ENCODE measurements around the gene ARHGEF10L.

ARHGEF10L gene

DNA sequence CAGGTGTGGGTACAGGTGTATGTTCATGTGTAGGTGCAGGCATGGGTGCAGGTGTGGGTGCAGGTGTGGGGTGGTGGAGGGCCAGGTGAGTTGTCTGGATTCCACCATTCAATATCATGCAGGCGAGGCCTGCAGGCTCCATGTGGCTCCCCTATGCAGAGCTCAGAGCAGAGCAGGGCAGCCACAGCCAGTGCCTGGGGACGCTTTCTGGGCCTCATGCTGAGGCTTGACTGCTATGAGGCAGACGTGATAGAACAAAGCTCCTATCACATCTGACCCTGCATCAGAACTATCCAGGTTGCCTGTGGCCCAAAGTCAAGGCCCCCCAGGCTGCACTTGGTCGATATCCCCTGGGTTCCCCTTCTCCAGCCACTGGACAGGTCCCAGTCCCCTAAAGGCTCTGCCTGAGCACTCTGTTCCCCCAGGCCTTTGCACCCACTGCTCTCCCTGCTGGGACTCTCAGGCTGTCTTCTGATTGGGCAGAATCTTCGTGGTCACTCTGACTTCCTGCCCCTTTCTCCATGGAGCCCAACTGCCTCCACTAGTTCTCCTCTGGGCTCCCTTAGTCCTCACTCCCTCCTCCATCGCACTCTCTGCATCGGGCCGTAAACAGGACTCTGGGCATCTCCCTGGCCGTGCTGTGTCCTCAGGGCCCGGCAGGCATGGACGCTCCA, 137.0 kb downstream of the ARHGEF10L start:
- DNase-seq (ENCODE audit: low read depth): no peak

DNA sequence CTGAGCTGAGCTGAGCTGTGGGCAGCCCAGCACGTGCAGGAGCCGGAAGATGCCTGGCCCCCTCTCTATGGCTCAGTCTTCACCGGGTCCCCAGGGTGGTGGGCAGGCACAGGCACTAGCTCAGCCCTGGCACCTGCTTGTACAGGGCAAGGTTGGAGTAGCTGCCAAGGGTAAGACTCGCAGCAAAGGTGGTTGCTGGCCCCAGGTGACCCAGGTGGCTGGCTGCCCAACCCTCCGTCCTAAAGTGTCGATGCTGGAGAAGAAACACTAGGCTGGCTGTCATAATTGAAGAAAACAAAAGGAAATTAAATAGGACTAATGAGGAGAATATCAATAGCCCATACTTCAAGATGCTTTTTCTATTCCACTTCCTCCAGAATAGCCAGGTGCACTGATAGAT, 138.5 kb downstream of the ARHGEF10L start:
- no peak for DNase-seq (ENCODE audit: low read depth)

DNA sequence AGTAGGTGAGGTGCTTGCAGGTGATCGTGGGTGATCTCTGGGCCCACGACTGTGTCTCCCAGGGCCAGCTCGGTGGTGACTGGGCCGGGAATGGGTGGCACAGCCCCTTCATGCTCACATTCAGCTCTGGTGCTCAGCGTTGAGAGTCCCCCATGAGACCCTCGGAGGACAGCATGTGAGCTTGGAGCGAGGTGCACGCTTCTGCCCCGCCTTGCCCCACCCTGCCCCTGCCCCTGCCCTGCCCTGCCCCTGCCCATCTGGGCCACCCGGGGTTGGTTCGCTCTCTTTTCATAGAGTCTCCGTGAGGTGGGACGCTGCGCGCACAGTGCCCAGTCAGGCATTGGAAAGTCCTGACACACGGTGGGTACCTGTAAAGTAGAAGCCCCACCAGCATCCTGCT, 140.4 kb downstream of the ARHGEF10L start:
- DNase-seq (ENCODE audit: low read depth): no peak

- DNase-seq (ENCODE audit: low read depth): no peak
These were observed 140.8 kb downstream of the ARHGEF10L start for GRCh38 chr1:17680308-17680707.

DNA sequence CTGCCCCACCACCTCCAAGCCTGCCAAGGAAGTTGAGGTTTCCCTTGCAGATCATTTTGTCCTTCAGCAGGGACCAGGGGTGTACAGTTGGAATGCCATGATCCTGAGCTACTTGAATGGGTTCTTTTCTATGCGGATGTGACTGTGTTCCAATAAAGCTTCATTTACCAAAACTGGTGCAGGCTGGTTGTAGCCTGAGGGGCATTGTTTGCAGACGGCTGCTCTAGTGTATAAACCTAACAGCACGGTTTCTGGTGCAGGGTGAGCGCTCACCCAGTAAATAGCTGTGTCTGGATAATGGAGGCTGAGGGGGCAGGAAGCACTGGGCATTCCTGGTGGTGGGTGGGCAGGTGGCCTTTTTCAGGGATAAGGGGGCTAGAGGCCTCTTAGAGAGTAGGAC, 142.9 kb downstream of the ARHGEF10L start:
- no peak for DNase-seq (ENCODE audit: low read depth)

DNA sequence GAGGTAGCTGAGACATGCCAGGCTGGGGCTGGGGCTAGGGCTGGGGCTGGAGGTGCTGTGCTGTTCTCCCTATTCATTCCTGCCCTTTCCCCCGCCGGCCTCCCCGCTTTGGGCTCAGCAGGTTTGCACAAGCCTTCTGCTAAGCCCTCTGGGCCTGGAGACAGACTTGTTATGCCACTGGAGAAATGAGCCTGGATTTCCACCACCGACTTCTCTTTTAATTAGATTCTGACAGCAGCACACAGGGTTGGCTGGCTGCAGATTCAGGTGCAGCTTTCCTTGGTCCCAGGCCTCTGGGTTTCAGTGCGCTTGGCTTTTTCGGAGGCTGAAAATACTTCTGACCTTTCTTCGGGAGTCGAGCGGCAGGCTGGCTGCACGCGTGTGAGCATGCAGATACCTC, 144.1 kb downstream of the ARHGEF10L start:
- DNase-seq (ENCODE audit: low read depth): no peak

DNA sequence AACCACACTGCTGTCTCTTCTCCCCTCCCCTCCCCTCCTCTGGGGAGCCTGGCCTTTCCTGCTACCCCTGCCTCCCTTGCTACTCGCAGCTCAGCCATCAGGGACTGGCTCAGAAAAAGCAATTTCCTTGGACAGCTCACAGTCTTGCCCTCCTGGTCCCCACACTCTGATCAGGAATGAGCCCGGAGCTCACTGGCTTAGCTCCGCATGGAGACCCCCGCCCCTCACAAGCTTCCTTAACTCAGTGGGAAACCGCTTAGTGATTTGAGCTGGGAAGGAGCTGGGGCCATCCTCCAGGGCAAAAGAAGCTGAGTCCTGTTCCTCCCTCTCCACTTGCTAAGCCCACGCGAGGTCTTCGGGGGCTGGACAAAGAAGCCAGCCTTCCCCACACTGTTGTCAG, 145.3 kb downstream of the ARHGEF10L start:
- no peak for DNase-seq (ENCODE audit: low read depth)

DNA sequence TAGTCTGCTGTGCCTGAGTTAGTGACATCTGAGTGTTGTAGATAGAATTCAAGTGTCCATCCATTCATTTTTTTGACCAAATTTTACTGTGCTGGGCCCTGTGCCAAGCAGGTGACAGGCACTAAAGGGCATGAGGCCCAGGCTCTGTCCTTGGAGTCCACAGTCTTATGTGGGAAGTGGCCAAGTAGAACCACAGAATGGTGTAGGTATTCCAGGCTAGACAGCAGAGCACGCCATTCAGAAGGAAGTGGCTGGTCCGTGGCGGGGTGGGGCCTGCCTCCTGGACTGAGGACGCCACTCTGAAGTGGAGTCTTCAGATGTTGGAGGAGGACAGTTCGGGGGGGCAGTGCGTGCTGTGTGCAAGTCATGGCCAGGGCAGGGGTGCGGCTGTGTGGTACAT, 146.8 kb downstream of the ARHGEF10L start:
- DNase-seq (ENCODE audit: low read depth): no peak

DNA sequence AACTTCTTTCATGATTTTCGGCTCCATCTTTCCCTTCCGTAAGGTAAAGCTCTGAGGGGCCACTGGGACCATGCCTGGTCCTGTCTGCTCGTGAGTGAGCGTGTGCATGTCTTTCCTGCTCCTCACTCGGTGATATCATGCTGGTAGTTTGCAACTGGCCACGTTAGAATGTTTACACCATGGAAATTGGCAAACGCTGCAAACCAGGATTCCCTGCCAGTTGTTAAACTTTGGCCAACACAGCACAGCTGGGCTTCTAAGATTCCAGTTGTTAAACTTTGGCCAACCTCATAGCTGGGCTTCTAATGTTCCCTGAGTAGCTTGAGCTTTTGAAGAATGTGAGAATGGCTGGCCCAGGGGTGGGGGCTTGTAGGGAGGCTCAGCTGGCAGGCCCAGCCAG, 147.6 kb downstream of the ARHGEF10L start:
- no peak for DNase-seq (ENCODE audit: low read depth)

GRCh38 chr1:17688217-17688810, 148.8 kb downstream of the ARHGEF10L start:
- DNase-seq (ENCODE audit: low read depth): no peak

GRCh38 chr1:17689011-17689410, 149.5 kb downstream of the ARHGEF10L start:
- DNase-seq (ENCODE audit: low read depth): no peak

DNA sequence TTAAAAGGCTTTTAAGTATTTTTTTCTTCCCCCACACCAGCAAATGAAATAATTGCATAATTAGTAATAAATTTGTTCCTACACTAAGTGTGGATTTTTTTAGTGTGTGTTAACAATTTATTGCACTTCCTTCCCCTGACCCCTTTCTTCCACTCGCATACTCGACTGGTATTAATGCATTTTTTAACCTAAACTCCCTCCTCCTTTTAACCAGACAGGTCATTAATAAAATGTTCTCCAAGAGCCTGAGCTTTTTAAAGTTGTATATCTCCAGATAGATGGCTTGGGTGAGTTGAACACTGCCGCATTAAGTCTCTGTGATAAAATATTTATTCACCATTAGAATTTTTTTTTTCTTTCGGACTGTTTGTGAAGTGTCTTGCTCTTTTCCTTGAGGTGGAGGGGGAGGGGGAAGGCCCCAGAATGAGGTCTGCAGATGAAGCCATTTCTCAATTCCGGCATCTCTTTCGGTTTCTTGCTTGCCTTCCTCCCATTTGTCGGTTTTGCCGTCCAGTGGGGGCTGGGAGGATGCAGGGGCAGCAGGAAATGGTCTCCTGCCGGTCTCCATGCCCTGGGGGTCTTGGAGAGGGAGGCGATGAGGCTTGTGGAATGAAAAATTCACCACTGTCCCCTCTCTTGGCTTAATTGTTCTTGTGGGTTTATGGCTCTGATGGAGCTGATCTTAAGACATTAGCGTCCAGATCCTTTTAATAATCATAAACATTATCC, 151.6 kb downstream of the ARHGEF10L start:
- DNase-seq (ENCODE audit: low read depth): no peak

DNA sequence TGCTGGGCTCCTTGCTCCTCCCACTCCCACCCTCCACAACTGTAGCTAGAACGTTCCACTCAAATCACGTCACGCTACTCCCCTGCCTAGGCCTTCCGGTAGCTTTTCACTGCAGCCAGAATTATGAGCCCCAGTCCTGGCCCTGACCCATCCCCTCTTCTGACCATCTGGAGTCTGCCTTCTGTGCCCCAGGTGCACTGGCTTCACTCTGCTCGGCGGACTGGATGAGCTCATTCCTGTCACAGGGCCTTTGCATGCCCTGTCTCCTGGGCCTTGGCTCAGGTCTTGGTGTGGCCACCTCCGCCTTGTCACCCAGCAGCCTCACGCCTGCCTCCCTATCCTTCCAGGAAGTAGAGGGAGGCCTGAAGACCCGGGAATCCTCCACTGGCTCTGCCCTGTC, 153.1 kb downstream of the ARHGEF10L start:
- DNase-seq (ENCODE audit: low read depth): no peak

DNA sequence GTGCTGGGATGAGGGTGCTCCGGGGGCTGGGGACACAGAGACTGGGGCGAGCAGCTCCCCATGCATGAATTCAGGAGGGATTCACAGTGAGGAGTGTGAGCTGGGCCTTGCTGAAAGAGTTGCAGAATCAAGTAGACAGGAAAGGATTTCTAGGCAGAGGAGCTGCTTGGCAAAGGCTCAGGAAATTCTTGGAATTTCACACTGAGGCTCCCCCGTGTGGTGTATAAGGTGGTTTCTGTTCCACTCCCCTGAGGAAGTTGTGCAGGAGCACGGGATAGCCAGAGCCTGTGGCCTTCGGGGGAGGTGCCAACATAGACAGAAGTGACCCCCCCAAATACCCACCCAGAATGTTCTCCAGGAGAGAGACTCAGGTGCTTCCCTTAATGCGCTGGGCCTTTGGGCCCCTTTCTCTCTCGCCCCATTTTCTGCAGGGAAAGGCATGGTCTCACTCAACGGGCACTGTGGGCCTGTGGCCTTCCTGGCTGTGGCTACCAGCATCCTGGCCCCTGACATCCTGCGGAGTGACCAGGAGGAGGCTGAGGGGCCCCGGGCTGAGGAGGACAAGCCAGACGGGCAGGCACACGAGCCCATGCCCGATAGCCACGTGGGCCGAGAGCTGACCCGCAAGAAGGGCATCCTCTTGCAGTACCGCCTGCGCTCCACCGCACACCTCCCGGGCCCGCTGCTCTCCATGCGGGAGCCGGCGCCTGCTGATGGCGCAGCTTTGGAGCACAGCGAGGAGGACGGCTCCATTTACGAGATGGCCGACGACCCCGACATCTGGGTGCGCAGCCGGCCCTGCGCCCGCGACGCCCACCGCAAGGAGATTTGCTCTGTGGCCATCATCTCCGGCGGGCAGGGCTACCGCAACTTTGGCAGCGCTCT, 157.2 kb downstream of the ARHGEF10L start:
- DNase-seq (ENCODE audit: low read depth): no peak

DNA sequence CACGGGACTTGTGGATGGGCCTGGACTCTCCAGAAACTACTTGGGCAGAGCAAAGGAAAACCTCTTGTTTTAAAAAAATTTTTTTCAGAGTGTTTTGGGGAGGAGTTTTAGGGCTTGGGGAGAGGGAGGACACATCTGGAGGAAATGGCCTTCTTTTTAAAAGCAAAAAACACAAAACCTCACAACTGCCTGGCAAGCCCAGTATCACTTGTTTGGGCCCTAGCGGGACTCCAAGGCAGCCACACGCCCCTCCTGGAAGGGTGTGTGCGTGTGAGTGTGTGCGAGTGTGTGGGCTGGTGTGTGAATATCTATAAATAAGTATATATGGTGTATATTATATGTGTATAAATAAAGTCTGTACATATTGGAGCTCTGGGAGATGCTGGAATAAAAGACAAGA, 158.0 kb downstream of the ARHGEF10L start:
- no peak for DNase-seq (ENCODE audit: low read depth)

GRCh38 chr1:17699581-17699980, 160.1 kb downstream of the ARHGEF10L start:
- no peak for DNase-seq (ENCODE audit: low read depth)

DNA sequence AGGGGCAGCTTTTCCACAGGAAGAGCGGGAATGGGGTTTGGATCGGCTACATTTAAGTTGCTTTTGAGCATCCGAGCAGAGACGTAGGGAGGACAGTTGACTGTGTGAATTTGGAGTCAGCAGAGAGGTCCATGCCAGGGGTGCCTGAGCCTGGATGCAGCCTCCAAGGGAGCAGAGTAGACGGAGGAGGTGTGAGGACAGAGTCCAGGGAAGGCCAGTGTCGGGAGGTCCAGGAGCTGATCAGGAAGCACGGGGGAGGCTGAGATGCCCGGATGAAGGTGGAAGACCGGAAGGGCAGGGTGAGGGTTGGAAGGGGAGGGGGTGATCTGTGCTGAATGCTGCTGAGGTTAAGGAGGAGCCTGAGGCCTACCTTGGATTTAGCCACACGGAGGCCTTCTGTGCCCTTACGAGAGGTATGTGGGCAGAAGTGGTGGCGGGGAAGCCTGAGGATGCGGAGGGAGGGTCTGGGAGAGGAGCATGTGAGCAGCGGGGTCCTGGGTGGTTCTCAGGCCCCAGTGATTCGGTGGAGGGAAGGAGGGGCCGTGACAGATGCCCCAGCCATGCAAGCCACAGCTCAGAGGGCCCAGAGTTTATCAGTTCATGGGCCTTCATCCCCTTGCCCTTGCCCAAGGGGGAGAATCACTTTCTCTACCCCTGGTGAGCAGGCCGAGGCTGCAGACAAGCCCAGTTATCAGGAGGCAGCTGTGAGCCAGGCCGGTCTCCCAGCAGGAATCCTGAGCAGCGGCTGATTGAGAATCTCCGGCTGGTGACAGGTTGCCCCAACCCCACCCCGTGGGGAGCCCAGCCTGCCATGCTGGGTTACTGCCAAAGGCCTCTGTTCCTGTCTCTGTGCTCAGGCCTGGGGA, 161.7 kb downstream of the ARHGEF10L start:
- no peak for DNase-seq (ENCODE audit: low read depth)

DNA sequence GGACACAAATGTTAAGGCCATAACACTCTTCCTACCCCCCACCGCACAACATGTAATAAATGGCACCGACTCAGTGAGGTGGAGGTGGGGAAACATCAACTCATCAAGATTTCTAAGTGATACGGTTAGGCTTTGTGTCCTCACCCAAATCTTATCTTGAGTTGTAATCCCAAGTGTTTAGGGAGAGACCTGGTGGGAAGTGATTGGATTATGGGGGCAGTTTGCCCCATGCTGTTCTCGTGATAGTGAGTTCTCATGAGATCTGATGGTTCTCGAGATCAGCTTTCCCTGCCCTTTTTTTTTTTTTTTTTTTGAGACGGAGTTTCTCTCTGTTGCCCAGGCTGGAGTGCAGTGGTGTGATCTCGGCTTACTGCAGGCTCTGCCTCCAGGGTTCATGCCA, 164.7 kb downstream of the ARHGEF10L start:
- DNase-seq (ENCODE audit: low read depth): no peak

- DNase-seq (ENCODE audit: low read depth): no peak
These were observed 166.9 kb downstream of the ARHGEF10L start for GRCh38 chr1:17706445-17706844.

DNA sequence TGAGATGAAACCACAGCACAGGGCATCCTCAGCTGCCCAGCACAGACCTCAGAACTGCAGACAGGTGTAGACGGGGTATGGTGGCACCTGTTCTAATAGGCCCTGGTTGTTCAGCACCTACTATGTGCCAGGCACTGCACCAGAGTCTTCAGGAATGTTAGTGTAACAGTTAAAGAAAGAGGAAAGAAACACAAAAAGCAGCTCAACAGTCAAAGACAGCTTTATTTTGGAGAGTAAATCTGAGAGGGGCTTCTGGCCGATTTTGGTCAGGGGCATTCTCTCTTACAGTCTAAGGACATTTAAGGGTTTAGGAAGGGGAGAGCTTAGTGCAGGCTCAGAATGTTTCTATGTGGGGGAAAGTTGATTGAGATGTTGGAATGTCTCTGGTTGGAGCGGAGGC, 170.5 kb downstream of the ARHGEF10L start:
- no peak for DNase-seq (ENCODE audit: low read depth)

GRCh38 chr1:17710889-17711576, 171.5 kb downstream of the ARHGEF10L start:
- no peak for DNase-seq (ENCODE audit: low read depth)

All from activated T-cell treated with anti-CD3 and anti-CD28 coated beads for 24 hours (primary cell).